Subcutaneous adipose tissue (tissue), 4 donors: Measurements from ENCODE around the gene C16orf92. TPM values are rescaled to one million over a fixed set of nuclear protein-coding genes. Genes with fewer than 3 reads are reported as not detected.

ENCODE experiments used
- CTCF ChIP-seq: fragments of 450-650 bp; IDR thresholded peaks from one replicate; pipeline ENCODE4 v1.5.1; 2016; ENCODE audit warnings: low read depth, mild to moderate bottlenecking, control low read depth, antibody characterized with exemption, moderate library complexity
- total RNA-seq, 4 donors: library from RNA; depleted of rRNA; stranded (reverse); fragments of >200 nt; gene quantifications; one replicate each; pipeline ENCODE4 v1.1.0, GENCODE V29; 2016

The C16orf92 gene
- total RNA-seq, 4 donors from 2014 or later, result not detected

- TF ChIP-seq CTCF, result no peak
These were observed 37.7 kb upstream of the C16orf92 start for GRCh38 chr16:29985271-29985811.

- no peak for TF ChIP-seq CTCF
These were observed 36.8 kb upstream of the C16orf92 start for GRCh38 chr16:29986231-29986630.

- TF ChIP-seq CTCF, result no peak
These were observed 36.1 kb upstream of the C16orf92 start for GRCh38 chr16:29986931-29987330.

- no peak for TF ChIP-seq CTCF
These were observed 35.5 kb upstream of the C16orf92 start for GRCh38 chr16:29987371-29988085.

GRCh38 chr16:29988346-29989075 lies 34.5 kb upstream of the C16orf92 start:
- TF ChIP-seq CTCF, result no peak

GRCh38 chr16:29989111-29989858 lies 33.7 kb upstream of the C16orf92 start:
- no peak for TF ChIP-seq CTCF

- TF ChIP-seq CTCF, result no peak
These were observed 33.0 kb upstream of the C16orf92 start for GRCh38 chr16:29990034-29990433.
